Ovary (tissue), 9 donors: ENCODE data around the gene MYH11. TPM values are rescaled to one million over a fixed set of nuclear protein-coding genes. Genes with fewer than 3 reads are reported as not detected.

Experiments used
- DNase-seq, 5 donors: peaks; one replicate each; pipeline ENCODE4 v3.0.0-alpha.2; 2019 to 2020
- H3K27ac ChIP-seq, 2 donors: fragments of 200-600 bp; one replicate each; pipeline versions ENCODE4 v1.5.1 to v1.8.0; 2019 to 2022
- H3K27me3 ChIP-seq: fragments of 200-600 bp; one replicate; pipeline ENCODE4 v1.8.0; 2022
- H3K36me3 ChIP-seq: fragments of 200-600 bp; sonication (generic); one replicate; pipeline ENCODE4 v1.5.1; 2019
- H3K4me1 ChIP-seq: one replicate; pipeline ENCODE4 v1.8.1; 2013; ENCODE audit warnings: mild to moderate bottlenecking, moderate library complexity; ENCODE audit not compliant: insufficient read depth
- H3K4me3 ChIP-seq: fragments of 200-600 bp; sonication (generic); one replicate; pipeline ENCODE4 v1.5.1; 2017
- H3K9me3 ChIP-seq, 2 donors: fragments of 200-600 bp in 1 of 2; sonication (generic) in 1 of 2; one replicate each; pipeline versions ENCODE4 v1.5.1 to v1.8.1; 2013 to 2019; ENCODE audit warnings: mild to moderate bottlenecking in 1 of 2, moderate library complexity in 1 of 2
- EP300 ChIP-seq: sonication (generic); formaldehyde crosslinking; IDR thresholded peaks from one replicate; pipeline ENCODE4 v1.6.1; 2017; ENCODE audit warnings: antibody characterized with exemption
- POLR2A ChIP-seq: fragments of 450-650 bp; IDR thresholded peaks from one replicate; pipeline ENCODE4 v1.6.1; 2017; ENCODE audit warnings: antibody characterized with exemption, mild to moderate bottlenecking, moderate library complexity
- WGBS, 3 donors: extraction: QIAGEN DNeasy Blood & Tissue Kit in 1 of 3; methylation state at CpG; one replicate each; pipeline versions ENCODE4 v1.1.5 to v1.1.7; 2013 to 2017; 5-methylcytosine and 5-hydroxymethylcytosine counted together
- intact Hi-C, 4 donors: fragments of 100-400 bp; cut with DNase I; formaldehyde crosslinking; loops; one replicate each; pipeline versions ENCODE4 v1.11.0 to v1.15.1; 2022 to 2023
- polyA plus RNA-seq, 2 donors: library from polyadenylated mRNA; stranded (reverse); fragments of 200-250 nt in 1 of 2; fragments of 350-450 nt in 1 of 2; fragmentation: Illumina TruSeq in 1 of 2; extraction: RNeasy Lipid Tissue Mini Kit (QIAGEN cat#74804) in 1 of 2; gene quantifications; one replicate each; pipeline ENCODE4 v1.2.3, GENCODE V29; 2013 to 2014
- total RNA-seq, 7 donors: library from RNA; depleted of rRNA in 2 of 7; stranded (reverse); fragments of >200 nt in 2 of 7; fragmentation: NEBNext Ultra II Directional in 3 of 7; extraction: Animal tissue kit (Norgen Biotek cat#: 25700) in 3 of 7; gene quantifications; one replicate each; pipeline versions ENCODE4 v1.1.0 to v1.2.4, GENCODE V29; 2016 to 2023
- TF ChIP-seq, protein P1 (sequence below), 3 donors: fragments of 450-650 bp in 2 of 3; fragments of 200-600 bp in 1 of 3; IDR thresholded peaks; one replicate each; pipeline versions ENCODE4 v1.5.1 to v1.8.0; 2016 to 2022; ENCODE audit warnings: antibody characterized with exemption in 3 of 3, mild to moderate bottlenecking in 1 of 3
- donor health status: DM: no; HTN: no; CAD: no; lungs with moderate emphysema.
- donor health status: DM: no; HTN: no; CAD: no.
- donor health status: Bipolar disorder and iron deficiency.
- donor health status: DM: yes; HTN: yes; CAD: no.
- donor health status: DM: no; HTN: no; CAD: no.
- donor health status: DM: yes; HTN: yes; CAD: no.

Gene MYH11
- total and polyA plus RNA-seq, 9 donors = 50.9 to 2,765 (median 263) TPM

DNA sequence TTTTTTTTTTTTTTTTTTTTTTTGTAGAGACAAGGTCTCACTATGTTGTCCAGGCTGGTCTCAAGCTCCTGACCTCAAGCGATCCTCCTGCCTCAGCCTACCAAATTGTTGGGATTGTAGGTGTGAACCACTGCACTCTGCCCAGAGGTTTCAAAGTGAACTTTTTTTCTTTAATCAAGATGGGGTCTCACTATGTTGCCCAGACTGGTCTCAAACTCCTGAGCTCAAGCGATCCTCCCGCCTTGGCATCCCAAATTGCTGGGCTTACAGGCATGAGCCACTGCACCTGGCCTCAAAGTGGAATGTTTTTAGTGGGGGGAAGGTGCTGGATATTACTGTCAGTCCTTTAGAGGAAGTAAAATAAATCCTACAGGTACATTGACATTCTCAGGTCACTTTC, 43.5 kb upstream of the MYH11 start:
- Histone ChIP-seq H3K9me3 (no peaks in the 10 kb centered on the region), H3K27ac (no peak overlapping the region), H3K27me3 (no peaks in the 10 kb centered on the region), H3K4me3 (no peak overlapping the region), H3K36me3 (no peaks in the 10 kb centered on the region), H3K4me1 (peaks cover 3% of the 10 kb centered on the region)
- no peak for DNase-seq
- intact Hi-C loops = loop anchor here in 1 of 4 donors (10.0 kb wide), 1 partner anchor 64 kb away; no protein-coding TSS in a partner anchor
- 91 to 97% (median 96%) methylated on average over 3 of the region's 3 CpGs for WGBS, 3 donors
- TF ChIP-seq, protein P1, sequence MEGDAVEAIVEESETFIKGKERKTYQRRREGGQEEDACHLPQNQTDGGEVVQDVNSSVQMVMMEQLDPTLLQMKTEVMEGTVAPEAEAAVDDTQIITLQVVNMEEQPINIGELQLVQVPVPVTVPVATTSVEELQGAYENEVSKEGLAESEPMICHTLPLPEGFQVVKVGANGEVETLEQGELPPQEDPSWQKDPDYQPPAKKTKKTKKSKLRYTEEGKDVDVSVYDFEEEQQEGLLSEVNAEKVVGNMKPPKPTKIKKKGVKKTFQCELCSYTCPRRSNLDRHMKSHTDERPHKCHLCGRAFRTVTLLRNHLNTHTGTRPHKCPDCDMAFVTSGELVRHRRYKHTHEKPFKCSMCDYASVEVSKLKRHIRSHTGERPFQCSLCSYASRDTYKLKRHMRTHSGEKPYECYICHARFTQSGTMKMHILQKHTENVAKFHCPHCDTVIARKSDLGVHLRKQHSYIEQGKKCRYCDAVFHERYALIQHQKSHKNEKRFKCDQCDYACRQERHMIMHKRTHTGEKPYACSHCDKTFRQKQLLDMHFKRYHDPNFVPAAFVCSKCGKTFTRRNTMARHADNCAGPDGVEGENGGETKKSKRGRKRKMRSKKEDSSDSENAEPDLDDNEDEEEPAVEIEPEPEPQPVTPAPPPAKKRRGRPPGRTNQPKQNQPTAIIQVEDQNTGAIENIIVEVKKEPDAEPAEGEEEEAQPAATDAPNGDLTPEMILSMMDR (IDR thresholded peaks at IDR 0.05) = no peak
- TF ChIP-seq EP300 = no peak
- no peak for TF ChIP-seq POLR2A

DNA sequence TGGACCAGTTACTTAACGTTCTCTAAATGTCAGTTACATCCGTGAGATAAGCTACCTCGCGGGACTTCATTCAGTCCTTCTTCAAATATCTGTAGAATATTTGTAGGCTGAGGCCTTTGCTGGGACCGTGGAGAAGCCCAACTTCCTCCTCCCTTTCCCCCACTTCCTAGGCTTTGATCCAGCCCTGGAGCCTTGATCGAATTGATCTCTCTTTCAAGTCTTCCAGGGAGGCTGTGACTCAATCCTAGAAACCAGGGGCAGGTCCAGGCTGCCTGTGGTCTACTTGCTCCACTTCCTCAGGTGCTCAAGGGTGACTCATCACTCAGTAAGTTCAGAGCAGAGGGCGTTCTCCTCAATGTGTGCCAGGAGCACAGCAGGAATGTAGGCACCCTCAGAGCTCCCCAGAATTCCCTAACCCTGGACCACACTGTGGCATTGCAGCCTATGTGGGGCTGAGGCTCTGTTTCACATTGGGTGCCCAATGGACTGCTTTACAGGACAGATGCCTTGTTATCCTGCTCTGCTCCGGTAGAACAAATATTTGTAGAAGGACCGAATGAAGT, 42.8 kb upstream of the MYH11 start:
- no peak overlapping the region for H3K4me3 ChIP-seq
- 52 to 54% (median 52%) methylated on average over 9 of the region's 9 CpGs for WGBS, 3 donors
- DNase-seq = peak in 1 of 5 donors; percentile 12
- intact Hi-C loops = loop anchor here in 1 of 4 donors (5.0 to 10.0 kb wide), 2 partner anchors 65 to 118 kb away; no protein-coding TSS in a partner anchor
- no peaks in the 10 kb centered on the region for H3K27me3 ChIP-seq
- no peaks in the 10 kb centered on the region for H3K36me3 ChIP-seq
- H3K27ac ChIP-seq = no peak overlapping the region
- peaks cover 3% of the 10 kb centered on the region for H3K4me1 ChIP-seq
- no peak for TF ChIP-seq EP300
- no peak for TF ChIP-seq POLR2A
- TF ChIP-seq, protein P1 (IDR thresholded peaks at IDR 0.05) = no peak
- no peaks in the 10 kb centered on the region for H3K9me3 ChIP-seq

DNA sequence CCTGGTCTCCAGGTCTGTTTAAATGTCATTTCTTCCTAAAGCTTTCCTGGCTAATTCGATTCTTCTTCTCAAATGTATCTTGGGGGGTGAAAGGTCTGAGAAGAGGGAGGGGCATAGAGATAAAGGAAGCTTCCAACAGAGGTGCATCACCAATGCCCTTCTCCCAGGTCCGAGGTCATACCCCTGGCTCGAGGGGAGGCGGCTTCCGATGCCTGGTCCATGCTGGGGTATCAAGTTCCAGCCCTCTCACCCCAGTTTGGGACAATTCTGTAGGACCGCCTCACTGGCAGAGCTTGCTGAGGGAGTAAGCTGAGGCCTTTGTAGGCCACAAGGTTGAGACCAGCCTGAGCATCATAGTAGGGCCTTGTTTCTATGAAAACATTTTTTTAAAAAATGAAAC, 41.8 kb upstream of the MYH11 start:
- no peak for TF ChIP-seq POLR2A
- TF ChIP-seq, protein P1 (IDR thresholded peaks at IDR 0.05) = no peak
- TF ChIP-seq EP300 = no peak

DNA sequence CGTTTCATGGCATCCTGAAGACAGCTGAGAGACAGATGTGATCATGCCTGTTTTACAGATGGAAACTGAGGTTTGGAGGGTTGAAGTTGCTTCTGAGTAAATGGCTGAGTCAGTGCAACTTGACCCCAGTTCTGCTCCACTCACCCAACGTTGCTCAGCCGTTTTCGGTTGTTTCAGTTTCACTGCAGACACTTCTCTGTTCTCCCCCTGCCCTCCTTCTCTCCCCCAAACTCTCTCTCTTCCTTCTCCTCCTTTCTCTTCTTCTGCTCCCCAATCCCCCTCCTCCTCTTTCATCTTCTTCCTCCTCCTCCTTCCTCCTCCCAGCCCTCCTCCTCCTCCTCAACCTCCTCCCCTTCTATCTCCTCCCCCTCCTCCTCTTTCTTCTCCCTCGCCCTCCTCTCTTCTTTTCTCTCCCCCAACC, 41.0 kb upstream of the MYH11 start:
- H3K4me3 ChIP-seq = no peak overlapping the region
- no peaks in the 10 kb centered on the region for H3K36me3 ChIP-seq
- intact Hi-C loops = loop anchor here in 1 of 4 donors (5.0 kb wide), 1 partner anchor 119 kb away; no protein-coding TSS in a partner anchor
- no peak for DNase-seq
- peaks cover 3% of the 10 kb centered on the region for H3K4me1 ChIP-seq
- WGBS, 3 donors = 44 to 47% (median 46%) methylated on average over 5 of the region's 5 CpGs
- H3K27me3 ChIP-seq = no peaks in the 10 kb centered on the region
- no peak for TF ChIP-seq EP300
- TF ChIP-seq POLR2A = no peak
- TF ChIP-seq, protein P1 (IDR thresholded peaks at IDR 0.05) = no peak
- H3K9me3 ChIP-seq = no peaks in the 10 kb centered on the region
- H3K27ac ChIP-seq = no peak overlapping the region

More for the DNA sequence above, 41.8 kb upstream of the MYH11 start:
- DNase-seq = peak in 1 of 5 donors; percentile 19
- H3K27me3 ChIP-seq = no peaks in the 10 kb centered on the region
- H3K9me3 ChIP-seq = no peaks in the 10 kb centered on the region
- intact Hi-C loops = loop anchor here in 1 of 4 donors (5.0 kb wide), 1 partner anchor 119 kb away; no protein-coding TSS in a partner anchor
- no peak overlapping the region for H3K27ac ChIP-seq
- H3K4me3 ChIP-seq = no peak overlapping the region
- H3K4me1 ChIP-seq = peaks cover 3% of the 10 kb centered on the region
- 92 to 94% (median 92%) methylated on average over 6 of the region's 6 CpGs for WGBS, 3 donors
- no peaks in the 10 kb centered on the region for H3K36me3 ChIP-seq
